ENCODE results near the gene CDH16. TPM values are rescaled to one million over a fixed set of nuclear protein-coding genes. Genes with fewer than 3 reads are reported as not detected.

Gene CDH16
- total RNA-seq, 1 experiment from 2014 or later: not detected

DNA sequence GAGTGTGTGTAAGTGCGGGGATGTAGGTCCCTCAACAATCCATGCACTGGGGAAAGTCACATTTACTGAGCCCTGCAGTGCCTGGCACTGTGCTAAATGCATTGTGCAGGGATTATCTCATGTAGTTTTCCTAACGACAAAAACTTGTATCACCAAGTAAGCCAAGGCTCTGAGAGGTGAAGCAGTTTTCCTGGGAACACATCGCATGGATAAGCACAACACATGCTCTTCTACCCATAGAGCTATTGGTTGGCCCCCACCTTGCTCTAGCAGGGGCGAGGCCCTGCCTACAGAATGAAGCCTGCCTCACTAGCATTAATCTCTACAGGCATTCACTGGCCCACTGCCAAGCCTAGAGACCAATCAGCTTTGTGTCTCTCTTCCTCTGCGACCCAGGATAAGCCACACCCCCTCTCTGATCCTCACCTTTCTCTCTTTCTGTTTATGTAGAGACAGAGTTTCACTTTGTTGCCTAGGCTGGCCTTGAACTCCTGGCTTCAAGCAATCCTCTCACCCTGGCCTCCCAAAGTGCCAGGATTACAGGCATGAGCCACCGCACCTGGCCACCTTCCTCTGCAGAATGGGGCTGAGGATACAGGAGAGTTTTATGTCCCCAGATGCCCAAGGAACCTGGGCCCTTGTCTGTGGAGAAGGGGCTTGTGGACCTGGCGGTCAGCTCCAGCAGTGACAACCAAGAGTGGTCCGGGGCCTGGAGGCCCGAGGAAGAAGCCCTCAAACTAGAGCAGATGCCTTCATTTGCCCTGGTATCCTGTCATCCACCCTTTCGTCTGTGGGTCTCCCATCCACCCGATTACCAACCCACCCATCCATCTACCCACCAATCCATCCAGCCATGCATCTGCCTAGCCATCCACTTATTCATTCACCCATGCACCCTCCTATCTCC is 12.8 kb downstream of the CDH16 start:
- BruUV-seq (replicated peaks): no TSS peak
- Mint-ChIP-seq H3K27ac (ENCODE audit: low read depth, unreplicated experiment) (no peak overlapping the region), H3K27me3 (ENCODE audit: insufficient read depth, unreplicated experiment) (no peaks in the 10 kb centered on the region), H3K4me3 (ENCODE audit: unreplicated experiment) (no peak overlapping the region), H3K36me3 (ENCODE audit: insufficient read depth, unreplicated experiment) (no peaks in the 10 kb centered on the region), H3K4me1 (ENCODE audit: insufficient read depth, unreplicated experiment) (peaks cover 4% of the 10 kb centered on the region), H3K9me3 (ENCODE audit: unreplicated experiment) (no peaks in the 10 kb centered on the region)
- CTCF ChIA-PET: interaction anchor here (1.2 to 5.1 kb wide), 4 partner anchors 11 to 65 kb away, joined by 3 to 30 read pairs (median 4); partner anchors contain the start of gene CDH16
- DNase-seq (ENCODE audit: unreplicated experiment): peak; percentile 61
- TF ChIP-seq, protein P1, sequence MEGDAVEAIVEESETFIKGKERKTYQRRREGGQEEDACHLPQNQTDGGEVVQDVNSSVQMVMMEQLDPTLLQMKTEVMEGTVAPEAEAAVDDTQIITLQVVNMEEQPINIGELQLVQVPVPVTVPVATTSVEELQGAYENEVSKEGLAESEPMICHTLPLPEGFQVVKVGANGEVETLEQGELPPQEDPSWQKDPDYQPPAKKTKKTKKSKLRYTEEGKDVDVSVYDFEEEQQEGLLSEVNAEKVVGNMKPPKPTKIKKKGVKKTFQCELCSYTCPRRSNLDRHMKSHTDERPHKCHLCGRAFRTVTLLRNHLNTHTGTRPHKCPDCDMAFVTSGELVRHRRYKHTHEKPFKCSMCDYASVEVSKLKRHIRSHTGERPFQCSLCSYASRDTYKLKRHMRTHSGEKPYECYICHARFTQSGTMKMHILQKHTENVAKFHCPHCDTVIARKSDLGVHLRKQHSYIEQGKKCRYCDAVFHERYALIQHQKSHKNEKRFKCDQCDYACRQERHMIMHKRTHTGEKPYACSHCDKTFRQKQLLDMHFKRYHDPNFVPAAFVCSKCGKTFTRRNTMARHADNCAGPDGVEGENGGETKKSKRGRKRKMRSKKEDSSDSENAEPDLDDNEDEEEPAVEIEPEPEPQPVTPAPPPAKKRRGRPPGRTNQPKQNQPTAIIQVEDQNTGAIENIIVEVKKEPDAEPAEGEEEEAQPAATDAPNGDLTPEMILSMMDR (IDR thresholded peaks at IDR 0.05; ENCODE audit: unreplicated experiment): no peak
- POLR2A ChIA-PET: interaction anchor here (0.6 to 1.2 kb wide), 4 partner anchors 22 to 341 kb away, joined by 3 read pairs; no protein-coding TSS in a partner anchor
- intact Hi-C loops (cut with micrococcal nuclease): no loop called here

DNA sequence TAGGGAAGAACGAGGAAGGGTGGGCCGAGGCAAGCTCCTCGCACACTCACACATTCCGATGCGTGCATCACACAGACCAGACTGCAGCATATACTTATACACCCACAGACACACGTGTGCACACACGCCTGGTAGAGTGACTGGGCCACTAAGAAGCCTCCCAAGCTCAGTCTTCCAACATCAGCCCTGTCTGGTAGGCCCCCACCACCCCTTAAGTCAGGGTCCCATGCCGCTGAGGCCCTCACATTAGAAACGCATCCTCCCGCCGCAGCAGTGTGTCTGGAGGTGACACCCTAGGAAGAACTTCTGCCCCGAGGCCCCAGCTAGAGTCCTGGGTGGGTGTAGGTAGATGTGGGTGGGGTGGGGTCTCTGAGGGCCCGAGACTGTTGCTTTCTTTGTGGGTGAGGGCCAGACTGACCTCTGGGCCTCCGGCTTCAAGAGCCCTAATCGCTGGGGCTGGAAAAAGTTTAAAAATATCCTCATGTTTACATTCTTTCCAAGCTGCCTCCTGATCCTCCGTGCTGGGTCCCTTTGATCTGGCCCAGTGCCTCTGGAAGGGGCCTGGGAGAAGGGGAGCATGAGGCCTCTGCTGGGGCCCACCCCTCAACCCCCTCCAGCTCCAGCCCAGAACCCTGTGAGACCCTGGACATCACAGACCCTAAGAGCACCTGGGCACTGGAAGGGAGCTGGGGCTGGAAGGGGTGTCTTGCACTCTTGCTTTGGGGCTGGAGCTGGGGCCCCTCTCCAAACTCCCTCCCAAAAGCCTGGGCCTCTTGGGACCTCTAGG is 13.6 kb downstream of the CDH16 start:
- no peaks in the 10 kb centered on the region for H3K9me3 Mint-ChIP-seq (ENCODE audit: unreplicated experiment)
- H3K4me1 Mint-ChIP-seq (ENCODE audit: insufficient read depth, unreplicated experiment): peaks cover 7% of the 10 kb centered on the region
- no peak for DNase-seq (ENCODE audit: unreplicated experiment)
- ChIA-PET CTCF (interaction anchor here (0.7 to 5.1 kb wide), 7 partner anchors 10 to 32 kb away, joined by 3 to 30 read pairs (median 4); partner anchors contain the start of gene CDH16), POLR2A (interaction anchor here (0.8 to 1.2 kb wide), 2 partner anchors 25 to 31 kb away, joined by 3 read pairs; no protein-coding TSS in a partner anchor)
- H3K4me3 Mint-ChIP-seq (ENCODE audit: unreplicated experiment): no peak overlapping the region
- intact Hi-C loops (cut with micrococcal nuclease): no loop called here
- TF ChIP-seq, protein P1 (IDR thresholded peaks at IDR 0.05; ENCODE audit: unreplicated experiment): no peak
- H3K27ac Mint-ChIP-seq (ENCODE audit: low read depth, unreplicated experiment): no peak overlapping the region
- no peaks in the 10 kb centered on the region for H3K36me3 Mint-ChIP-seq (ENCODE audit: insufficient read depth, unreplicated experiment)
- BruUV-seq (replicated peaks): no TSS peak
- no peaks in the 10 kb centered on the region for H3K27me3 Mint-ChIP-seq (ENCODE audit: insufficient read depth, unreplicated experiment)

DNA sequence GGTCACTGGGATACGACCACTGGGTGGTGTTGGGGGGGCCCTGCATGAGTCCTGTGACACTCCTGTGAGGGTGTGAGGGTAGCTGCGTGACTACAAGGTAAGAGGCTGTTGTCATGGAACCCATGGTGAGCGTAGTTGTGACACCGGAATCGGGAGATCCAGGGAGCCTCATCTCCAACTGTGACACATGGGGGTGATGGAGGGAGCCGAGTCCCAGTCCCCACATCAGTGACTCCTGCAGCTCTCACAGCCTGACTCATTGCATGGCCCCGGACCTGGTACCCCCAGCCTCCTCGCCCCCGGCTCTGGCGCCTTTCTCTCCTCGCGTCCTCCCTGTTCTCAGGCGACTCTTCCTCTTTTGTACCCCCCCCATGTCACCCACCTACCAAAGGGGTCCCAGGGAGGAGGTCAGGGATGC is 14.2 kb downstream of the CDH16 start:
- TF ChIP-seq, protein P1 (IDR thresholded peaks at IDR 0.05; ENCODE audit: unreplicated experiment): no peak
- Mint-ChIP-seq H3K4me3 (ENCODE audit: unreplicated experiment) (no peak overlapping the region), H3K36me3 (ENCODE audit: insufficient read depth, unreplicated experiment) (no peaks in the 10 kb centered on the region), H3K27ac (ENCODE audit: low read depth, unreplicated experiment) (no peak overlapping the region), H3K9me3 (ENCODE audit: unreplicated experiment) (no peaks in the 10 kb centered on the region), H3K4me1 (ENCODE audit: insufficient read depth, unreplicated experiment) (peaks cover 12% of the 10 kb centered on the region), H3K27me3 (ENCODE audit: insufficient read depth, unreplicated experiment) (no peaks in the 10 kb centered on the region)
- ChIA-PET CTCF (interaction anchor here (0.7 to 5.1 kb wide), 6 partner anchors 9 to 216 kb away, joined by 3 to 30 read pairs (median 4); partner anchors contain the start of gene CDH16), POLR2A (no interaction called here)
- no TSS peak for BruUV-seq (replicated peaks)
- intact Hi-C loops (cut with micrococcal nuclease): no loop called here
- DNase-seq (ENCODE audit: unreplicated experiment): no peak

Data from MCF 10A (cell line).